IPS-20b (cell line): ENCODE data around the gene TMEM164.

Experiments
- H3K27ac ChIP-seq: one replicate; pipeline ENCODE4 v1.5.1; 2013; ENCODE audit warnings: low read length
- H3K27me3 ChIP-seq: 2 replicates; pipeline ENCODE4 v1.6.1; 2013; ENCODE audit warnings: mild to moderate bottlenecking, low read length, inconsistent platforms; ENCODE audit not compliant: insufficient read depth
- H3K36me3 ChIP-seq: 2 replicates; pipeline ENCODE4 v1.6.1; 2013; ENCODE audit warnings: low read depth, mild to moderate bottlenecking, inconsistent platforms, low read length, moderate library complexity; ENCODE audit not compliant: insufficient read depth
- H3K4me1 ChIP-seq: 2 replicates; pipeline ENCODE4 v1.6.1; 2013; ENCODE audit warnings: mild to moderate bottlenecking, control low read depth, inconsistent platforms, low read length, moderate library complexity; ENCODE audit not compliant: insufficient read depth
- H3K4me3 ChIP-seq: 2 replicates; pipeline ENCODE4 v1.5.1; 2013; ENCODE audit warnings: mild to moderate bottlenecking, low read length, inconsistent platforms
- H3K9ac ChIP-seq: 2 replicates; pipeline ENCODE4 v1.6.1; 2013; ENCODE audit warnings: low read depth, mild to moderate bottlenecking, inconsistent platforms, low read length, moderate library complexity
- H3K9me3 ChIP-seq: 2 replicates; pipeline ENCODE4 v1.6.1; 2013; ENCODE audit warnings: mild to moderate bottlenecking, low read depth, low read length, inconsistent platforms; ENCODE audit not compliant: insufficient read depth

TMEM164 gene

DNA sequence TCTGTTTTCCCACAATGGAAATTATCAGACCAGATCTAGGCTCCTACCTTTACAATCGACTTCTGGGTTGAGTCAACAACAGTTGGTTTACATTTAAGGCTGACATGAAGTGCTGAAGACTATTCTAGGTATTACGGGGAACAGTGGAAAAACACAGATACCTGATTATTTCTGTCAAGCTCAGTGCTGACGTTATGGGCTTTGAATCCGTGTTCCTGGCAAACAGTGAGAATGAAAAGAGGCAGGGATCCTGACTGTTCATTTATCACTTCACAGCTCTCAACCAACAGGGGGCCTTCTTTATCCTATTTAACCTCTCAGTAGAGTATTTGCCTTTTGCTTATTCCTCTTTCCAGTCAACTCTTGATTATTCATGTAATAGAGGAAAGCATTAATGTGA is 43.1 kb downstream of the TMEM164 start:
- no peak overlapping the region for H3K9ac ChIP-seq
- H3K4me1 ChIP-seq = peaks cover 21% of the 10 kb centered on the region; the same call in 1 of the 2 replicates
- H3K4me3 ChIP-seq = no peak overlapping the region; the same call in 1 of the 2 replicates
- H3K27ac ChIP-seq = no peak overlapping the region
- no peaks in the 10 kb centered on the region for H3K27me3 ChIP-seq
- H3K9me3 ChIP-seq = no peaks in the 10 kb centered on the region
- H3K36me3 ChIP-seq = no peaks in the 10 kb centered on the region

DNA sequence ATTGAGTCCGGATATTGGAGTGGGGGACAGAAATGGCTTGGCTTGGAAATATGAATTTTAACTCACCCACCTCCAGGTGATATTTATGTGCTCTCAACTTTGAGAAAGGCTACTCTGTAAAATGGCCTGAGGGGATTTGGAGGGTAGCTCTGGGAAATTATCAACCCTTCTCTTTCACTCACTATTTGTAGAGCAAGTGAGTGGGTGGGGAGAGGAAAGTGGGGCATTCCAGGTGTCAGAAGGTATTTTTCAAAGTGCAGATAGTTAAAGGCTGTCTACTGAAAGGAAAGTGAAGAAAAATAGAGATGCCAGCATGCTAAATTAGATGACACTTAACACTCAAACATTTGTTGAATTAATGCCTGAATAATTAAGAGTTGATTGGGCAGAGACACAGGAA is 44.1 kb downstream of the TMEM164 start:
- H3K4me1 ChIP-seq = peaks cover 21% of the 10 kb centered on the region; the same call in 1 of the 2 replicates
- H3K9me3 ChIP-seq = no peaks in the 10 kb centered on the region
- no peaks in the 10 kb centered on the region for H3K27me3 ChIP-seq
- H3K36me3 ChIP-seq = no peaks in the 10 kb centered on the region
- H3K4me3 ChIP-seq = no peak overlapping the region
- no peak overlapping the region for H3K27ac ChIP-seq
- no peak overlapping the region for H3K9ac ChIP-seq

DNA sequence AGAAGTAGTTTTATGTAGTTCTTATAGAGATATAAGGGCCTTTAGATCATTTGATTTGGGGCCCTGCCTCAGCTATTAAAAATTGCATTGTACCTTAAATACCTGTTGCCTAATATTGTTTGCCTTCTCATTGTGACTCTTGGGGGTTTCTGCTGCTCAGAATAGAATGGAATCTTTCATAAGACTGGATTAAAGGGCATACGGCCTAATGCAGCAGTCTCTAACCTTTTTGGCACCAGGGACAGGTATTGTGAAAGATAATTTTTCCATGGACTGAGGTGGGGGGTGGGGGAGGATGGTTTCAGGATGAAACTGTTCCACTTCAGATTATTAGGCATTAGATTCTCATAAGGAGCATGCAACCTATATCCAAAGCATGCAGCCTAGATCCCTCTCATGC is 46.2 kb downstream of the TMEM164 start:
- H3K27ac ChIP-seq = no peak overlapping the region
- H3K4me3 ChIP-seq = no peak overlapping the region
- H3K36me3 ChIP-seq = no peaks in the 10 kb centered on the region; the same call in 1 of the 2 replicates
- H3K27me3 ChIP-seq = no peaks in the 10 kb centered on the region
- no peak overlapping the region for H3K9ac ChIP-seq
- H3K4me1 ChIP-seq = peaks cover 21% of the 10 kb centered on the region; the same call in 1 of the 2 replicates
- no peaks in the 10 kb centered on the region for H3K9me3 ChIP-seq

DNA sequence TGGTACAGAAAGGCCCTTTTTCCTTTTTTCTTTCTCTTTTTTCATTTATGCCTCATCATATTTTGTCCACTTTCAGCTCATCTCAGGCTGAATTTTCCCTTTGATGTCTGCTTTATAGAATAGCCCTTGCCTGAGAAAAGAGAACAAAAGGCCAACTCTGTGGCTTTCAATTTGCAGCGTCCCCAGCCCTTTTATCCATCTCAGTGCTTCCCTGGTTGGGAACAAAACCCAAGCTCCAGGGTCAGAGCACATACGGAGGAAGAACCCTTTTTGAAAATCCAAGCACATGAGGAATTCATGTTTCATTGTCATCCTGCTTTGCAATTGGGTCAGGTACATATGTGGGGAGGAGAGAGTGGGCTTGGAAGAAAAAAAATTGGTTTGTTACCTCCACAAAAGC is 47.5 kb downstream of the TMEM164 start:
- H3K9ac ChIP-seq = no peak overlapping the region
- H3K27ac ChIP-seq = no peak overlapping the region
- no peaks in the 10 kb centered on the region; the same call in 1 of the 2 replicates for H3K36me3 ChIP-seq
- no peak overlapping the region for H3K4me3 ChIP-seq
- H3K27me3 ChIP-seq = no peaks in the 10 kb centered on the region
- peaks cover 20% of the 10 kb centered on the region; the same call in 1 of the 2 replicates for H3K4me1 ChIP-seq
- no peaks in the 10 kb centered on the region for H3K9me3 ChIP-seq

DNA sequence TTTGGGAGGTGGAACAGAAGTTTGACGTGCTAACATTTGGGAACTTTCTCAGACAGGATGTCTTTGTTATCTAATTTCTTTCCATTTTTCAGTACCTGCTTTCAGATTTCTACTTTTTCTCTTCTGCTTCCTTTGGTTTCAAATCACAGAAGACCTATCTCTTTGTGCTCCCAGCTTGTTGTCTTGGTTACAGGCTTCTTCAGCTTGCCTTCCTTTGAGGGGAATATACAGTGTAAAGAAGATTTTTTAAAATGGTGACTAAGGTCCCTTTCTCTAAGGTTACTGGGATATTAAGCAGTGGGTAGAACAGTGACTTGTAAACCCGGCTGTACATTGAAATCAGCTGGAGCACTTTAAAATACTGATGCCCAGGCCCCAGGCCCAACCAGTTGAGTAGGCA is 48.0 kb downstream of the TMEM164 start:
- Histone ChIP-seq H3K36me3 (no peaks in the 10 kb centered on the region; the same call in 1 of the 2 replicates), H3K27me3 (no peaks in the 10 kb centered on the region), H3K4me3 (no peak overlapping the region), H3K27ac (no peak overlapping the region), H3K4me1 (peaks cover 18% of the 10 kb centered on the region; the same call in 1 of the 2 replicates), H3K9me3 (no peaks in the 10 kb centered on the region), H3K9ac (no peak overlapping the region)

DNA sequence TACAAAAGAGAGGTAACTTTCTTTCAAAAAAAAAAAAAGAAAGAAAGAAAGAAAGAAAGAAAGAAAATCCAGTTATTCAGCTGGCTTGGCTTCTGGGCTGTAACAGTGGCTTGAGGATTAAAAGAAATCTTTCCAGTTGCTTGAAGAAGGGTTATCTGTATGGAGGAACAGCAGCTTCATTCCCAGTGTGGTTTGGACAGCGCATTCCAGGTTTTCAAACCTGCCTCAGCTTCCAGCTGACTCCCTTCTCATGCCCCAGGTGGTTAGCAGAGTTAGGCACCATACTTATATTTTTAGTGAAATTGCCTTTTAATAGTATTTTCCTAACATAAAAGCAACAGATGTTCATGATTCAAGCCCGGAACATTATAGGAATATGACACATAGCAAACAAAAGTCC is 48.6 kb downstream of the TMEM164 start:
- no peak overlapping the region for H3K27ac ChIP-seq
- no peak overlapping the region for H3K4me3 ChIP-seq
- no peaks in the 10 kb centered on the region for H3K9me3 ChIP-seq
- H3K36me3 ChIP-seq = no peaks in the 10 kb centered on the region; the same call in 1 of the 2 replicates
- no peak overlapping the region for H3K9ac ChIP-seq
- H3K27me3 ChIP-seq = no peaks in the 10 kb centered on the region
- peaks cover 14% of the 10 kb centered on the region; the same call in 1 of the 2 replicates for H3K4me1 ChIP-seq

DNA sequence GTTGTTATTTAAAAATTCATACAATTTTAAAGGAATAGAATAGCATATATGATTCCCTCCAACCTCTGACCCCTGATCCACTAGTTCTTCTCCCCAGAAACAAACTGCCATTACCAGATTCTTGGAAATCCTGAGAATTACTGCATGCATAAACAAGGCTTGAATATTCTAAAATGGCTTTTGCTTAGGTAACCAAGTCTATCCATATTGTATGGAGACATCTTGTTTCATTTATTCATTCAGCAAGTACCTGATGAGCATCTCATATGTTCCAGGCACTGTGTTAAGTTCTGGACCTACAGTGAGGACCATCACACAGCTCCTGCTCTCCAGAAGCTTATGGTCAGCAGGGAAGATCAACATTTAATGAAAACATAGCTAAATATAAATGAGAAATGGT is 49.4 kb downstream of the TMEM164 start:
- Histone ChIP-seq H3K27ac (no peak overlapping the region), H3K9me3 (no peaks in the 10 kb centered on the region), H3K27me3 (no peaks in the 10 kb centered on the region), H3K4me3 (no peak overlapping the region), H3K4me1 (peaks cover 7% of the 10 kb centered on the region; the same call in 1 of the 2 replicates), H3K36me3 (no peaks in the 10 kb centered on the region; the same call in 1 of the 2 replicates), H3K9ac (no peak overlapping the region)

DNA sequence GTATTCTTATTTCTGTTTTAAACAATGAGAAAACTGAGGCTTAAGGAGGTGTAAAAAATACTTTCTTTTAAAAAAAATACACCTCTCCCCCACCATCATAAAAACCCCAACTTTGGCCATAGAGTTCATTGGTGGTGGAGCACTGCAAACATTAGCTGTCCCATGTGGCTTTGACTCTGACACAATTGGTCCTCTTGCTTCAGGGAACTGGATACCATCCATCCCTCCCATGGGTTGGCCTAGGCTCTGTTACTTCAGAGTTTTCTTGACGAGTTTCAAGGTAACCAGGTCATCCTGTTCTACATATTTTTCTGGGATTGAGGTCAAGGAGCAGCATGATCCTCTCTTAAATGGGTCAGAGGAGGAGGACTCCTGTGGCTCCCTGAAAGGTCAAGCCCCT is 50.5 kb downstream of the TMEM164 start:
- Histone ChIP-seq H3K9ac (no peak overlapping the region), H3K36me3 (no peaks in the 10 kb centered on the region; the same call in 1 of the 2 replicates), H3K27me3 (no peaks in the 10 kb centered on the region), H3K4me3 (no peak overlapping the region), H3K4me1 (peaks cover 3% of the 10 kb centered on the region; the same call in 1 of the 2 replicates), H3K9me3 (no peaks in the 10 kb centered on the region), H3K27ac (no peak overlapping the region)

DNA sequence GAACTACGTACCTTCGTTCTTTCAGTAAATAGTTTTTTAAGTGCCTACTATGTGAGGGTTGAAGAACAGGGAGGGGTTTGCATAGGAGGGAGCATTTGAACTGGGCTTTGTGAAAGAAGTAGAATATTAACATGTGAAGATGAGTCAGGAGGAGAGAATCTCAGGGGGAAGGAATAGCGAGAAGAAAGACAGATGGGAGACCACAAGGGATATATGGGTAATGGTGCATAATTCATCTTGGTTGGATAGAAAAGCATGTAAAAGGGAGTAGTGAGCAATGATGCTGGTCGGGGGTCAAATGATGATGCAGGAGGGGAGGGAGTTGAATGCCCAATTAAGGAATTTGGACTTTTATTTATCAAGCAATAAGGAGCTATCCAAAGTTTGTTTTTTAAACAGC is 52.7 kb downstream of the TMEM164 start:
- Histone ChIP-seq H3K4me1 (no peaks in the 10 kb centered on the region; the same call in 1 of the 2 replicates), H3K4me3 (no peak overlapping the region), H3K9ac (no peak overlapping the region), H3K9me3 (no peaks in the 10 kb centered on the region), H3K36me3 (no peaks in the 10 kb centered on the region; the same call in 1 of the 2 replicates), H3K27me3 (no peaks in the 10 kb centered on the region), H3K27ac (no peak overlapping the region)

DNA sequence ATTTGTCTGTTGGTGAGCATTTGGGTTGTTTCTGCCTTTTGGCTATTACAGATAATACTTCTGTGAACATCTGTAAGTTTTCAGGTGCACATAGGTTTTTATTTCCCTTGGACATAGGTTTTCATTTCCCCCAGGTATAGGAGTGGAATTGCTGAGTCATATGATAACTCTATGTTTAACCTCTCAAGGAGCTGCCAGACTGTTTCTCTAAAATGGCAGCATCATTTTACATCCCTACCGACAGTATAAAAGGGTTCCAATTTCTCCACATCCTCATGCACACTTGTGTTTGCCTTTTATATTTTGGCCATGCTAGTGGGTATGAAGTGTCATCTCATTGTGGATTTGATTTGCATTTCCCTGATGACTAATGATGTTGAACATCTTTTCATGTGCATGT is 53.5 kb downstream of the TMEM164 start:
- Histone ChIP-seq H3K27me3 (no peaks in the 10 kb centered on the region), H3K9me3 (no peaks in the 10 kb centered on the region), H3K9ac (no peak overlapping the region), H3K4me3 (no peak overlapping the region), H3K4me1 (no peaks in the 10 kb centered on the region; the same call in 1 of the 2 replicates), H3K27ac (no peak overlapping the region), H3K36me3 (no peaks in the 10 kb centered on the region; the same call in 1 of the 2 replicates)

DNA sequence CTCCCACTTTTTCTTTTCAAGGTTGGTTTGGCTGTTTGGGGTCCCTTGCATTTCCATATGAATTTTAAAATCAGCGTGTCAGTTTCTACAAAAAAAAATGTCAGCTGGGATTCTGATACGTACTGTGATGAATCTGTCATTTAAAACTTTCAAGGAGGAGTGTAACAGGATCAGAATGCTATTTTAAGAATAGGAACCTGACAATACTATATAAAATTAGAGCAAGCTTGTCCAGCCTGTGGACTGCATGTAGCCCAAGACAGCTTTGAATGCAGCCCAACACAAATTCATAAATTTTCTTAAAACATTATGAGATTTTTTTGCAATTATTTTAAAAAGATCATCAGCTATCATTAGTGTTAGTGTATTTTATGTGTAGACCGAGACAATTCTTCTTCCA is 56.5 kb downstream of the TMEM164 start:
- Histone ChIP-seq H3K4me3 (no peak overlapping the region), H3K9me3 (no peaks in the 10 kb centered on the region), H3K27me3 (no peaks in the 10 kb centered on the region), H3K4me1 (no peaks in the 10 kb centered on the region), H3K36me3 (no peaks in the 10 kb centered on the region), H3K27ac (no peak overlapping the region), H3K9ac (no peak overlapping the region)

DNA sequence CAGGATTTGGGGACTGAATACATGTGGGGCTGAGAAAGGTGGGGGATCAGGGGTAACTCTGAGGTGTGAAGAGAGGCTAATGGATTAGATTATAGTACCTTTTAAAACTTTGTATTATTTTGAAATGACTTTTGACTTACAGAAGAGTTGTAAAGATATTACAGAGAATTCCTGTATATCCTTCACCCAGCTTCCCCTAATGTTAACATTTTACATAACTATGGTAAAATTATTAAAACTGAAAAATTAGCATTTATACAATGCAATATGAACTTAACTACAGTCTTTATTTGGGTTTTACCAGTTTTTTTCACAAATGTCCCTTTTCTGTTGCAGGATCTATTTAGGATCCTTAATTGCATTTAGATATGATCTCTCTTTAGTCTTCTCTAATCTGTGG is 57.4 kb downstream of the TMEM164 start:
- Histone ChIP-seq H3K4me3 (no peak overlapping the region), H3K36me3 (no peaks in the 10 kb centered on the region), H3K27ac (no peak overlapping the region), H3K4me1 (no peaks in the 10 kb centered on the region), H3K9ac (no peak overlapping the region), H3K9me3 (no peaks in the 10 kb centered on the region), H3K27me3 (no peaks in the 10 kb centered on the region)
